HG02571 (cell line): ENCODE data around the gene LUZP4.
"Not testable (repeated sequence)": the region's sequence is repeated elsewhere in the genome, so short reads cannot be mapped to it uniquely, and the experiment has no call there.

Experiments used
- ATAC-seq: cut with Tn5 transposase; IDR thresholded peaks from one replicate; pipeline ENCODE4 v1.9.1; 2021; ENCODE audit warnings: mild to moderate bottlenecking, moderate library complexity; ENCODE audit not compliant: unreplicated experiment

Gene LUZP4, protein sequence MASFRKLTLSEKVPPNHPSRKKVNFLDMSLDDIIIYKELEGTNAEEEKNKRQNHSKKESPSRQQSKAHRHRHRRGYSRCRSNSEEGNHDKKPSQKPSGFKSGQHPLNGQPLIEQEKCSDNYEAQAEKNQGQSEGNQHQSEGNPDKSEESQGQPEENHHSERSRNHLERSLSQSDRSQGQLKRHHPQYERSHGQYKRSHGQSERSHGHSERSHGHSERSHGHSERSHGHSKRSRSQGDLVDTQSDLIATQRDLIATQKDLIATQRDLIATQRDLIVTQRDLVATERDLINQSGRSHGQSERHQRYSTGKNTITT

DNA sequence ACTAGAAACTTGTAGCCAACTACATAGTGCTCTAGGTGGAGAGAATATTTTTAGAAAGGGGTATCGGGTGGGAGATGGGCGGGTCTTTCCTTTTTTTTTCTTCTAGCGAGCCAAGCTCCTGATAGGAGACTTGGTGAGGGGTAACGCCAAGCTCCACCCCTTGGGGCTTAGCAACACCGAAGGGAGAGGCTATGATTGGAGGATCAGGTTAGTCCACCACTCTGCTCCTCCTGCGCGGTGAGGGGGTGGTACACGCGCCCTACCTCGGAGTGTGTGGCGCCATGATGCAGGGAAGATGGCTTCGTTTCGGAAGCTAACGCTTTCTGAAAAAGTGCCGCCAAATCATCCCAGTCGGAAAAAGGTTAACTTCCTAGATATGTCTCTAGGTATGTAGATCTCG lies at the start of gene LUZP4:
Gene LUZP4, plus strand, starts transcription at position 251 of the 400 bp plus-strand sequence. Its CDS starts 45 bp downstream, at position 296.
- ATAC-seq = no peak

DNA sequence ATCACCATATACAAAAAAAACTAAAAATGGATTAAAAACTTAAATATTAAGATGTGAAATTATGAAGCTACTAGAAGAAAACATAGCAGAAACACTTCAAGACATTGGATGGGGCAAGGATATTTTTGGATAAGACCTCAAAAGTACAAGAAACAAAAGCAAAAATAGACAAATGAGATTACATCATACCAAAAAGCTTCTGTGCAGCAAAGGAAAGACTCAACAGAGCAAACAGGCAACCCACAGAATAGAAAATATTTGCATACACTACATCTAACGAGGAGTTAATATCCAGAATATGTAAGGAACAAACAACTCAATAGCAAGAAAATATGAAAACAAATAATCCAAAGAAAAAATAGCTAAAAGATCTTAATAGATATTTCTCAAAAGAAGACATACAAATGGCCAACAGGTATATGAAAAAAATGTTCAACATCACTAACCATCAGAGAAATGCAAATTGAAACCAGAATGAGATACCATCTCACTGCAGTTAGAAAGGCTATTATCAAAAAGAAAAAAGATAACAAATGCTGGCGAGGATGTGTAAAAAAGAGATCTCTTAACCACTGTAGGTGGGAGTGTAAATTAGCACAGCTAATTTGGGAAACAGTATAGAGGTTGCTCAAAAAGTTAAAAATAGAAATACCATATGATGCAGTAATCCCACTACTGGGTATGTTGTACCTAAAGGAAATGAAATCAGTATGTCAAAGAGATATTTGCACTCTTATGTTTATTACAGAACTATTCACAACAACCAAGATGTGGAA lies 37.9 kb upstream of the LUZP4 start:
- no peak for ATAC-seq

DNA sequence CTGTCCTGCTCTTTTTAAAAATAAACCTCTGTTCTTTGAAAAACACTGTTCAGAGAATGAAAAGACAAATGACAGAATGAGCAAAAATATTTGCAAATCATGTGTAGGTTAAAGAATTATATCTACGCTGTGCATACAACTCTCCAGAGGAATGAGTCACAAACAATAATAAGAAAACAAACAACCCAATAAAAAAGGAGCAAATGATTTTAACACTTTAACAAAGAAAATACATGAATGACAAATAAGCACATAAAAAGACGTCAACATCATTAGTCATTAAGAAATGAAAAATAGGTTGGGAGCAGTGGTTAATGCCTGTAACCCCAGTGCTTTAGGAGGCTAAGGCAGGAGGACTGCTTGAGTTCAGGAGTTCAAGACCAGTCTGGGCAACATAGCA lies 34.5 kb upstream of the LUZP4 start:
- ATAC-seq = no peak

DNA sequence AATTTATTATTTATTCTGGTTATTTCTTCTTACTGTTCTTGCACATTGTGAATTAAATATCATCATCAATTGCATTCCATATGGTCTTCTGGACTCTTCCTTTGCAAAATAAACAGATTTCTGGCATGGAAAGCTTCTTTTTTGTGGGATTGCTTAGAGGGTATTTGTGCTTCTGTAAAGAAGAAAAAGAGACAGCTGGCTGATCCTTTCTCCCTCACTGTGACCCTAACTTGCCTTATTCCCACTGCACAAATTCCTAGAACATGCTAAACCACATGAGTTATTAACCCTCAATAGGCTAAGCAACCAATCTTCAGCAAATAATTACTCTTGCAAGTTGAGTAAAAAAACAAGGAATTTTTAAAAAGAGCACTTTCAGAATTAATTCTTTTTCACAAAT lies 31.8 kb upstream of the LUZP4 start:
- ATAC-seq = no peak

DNA sequence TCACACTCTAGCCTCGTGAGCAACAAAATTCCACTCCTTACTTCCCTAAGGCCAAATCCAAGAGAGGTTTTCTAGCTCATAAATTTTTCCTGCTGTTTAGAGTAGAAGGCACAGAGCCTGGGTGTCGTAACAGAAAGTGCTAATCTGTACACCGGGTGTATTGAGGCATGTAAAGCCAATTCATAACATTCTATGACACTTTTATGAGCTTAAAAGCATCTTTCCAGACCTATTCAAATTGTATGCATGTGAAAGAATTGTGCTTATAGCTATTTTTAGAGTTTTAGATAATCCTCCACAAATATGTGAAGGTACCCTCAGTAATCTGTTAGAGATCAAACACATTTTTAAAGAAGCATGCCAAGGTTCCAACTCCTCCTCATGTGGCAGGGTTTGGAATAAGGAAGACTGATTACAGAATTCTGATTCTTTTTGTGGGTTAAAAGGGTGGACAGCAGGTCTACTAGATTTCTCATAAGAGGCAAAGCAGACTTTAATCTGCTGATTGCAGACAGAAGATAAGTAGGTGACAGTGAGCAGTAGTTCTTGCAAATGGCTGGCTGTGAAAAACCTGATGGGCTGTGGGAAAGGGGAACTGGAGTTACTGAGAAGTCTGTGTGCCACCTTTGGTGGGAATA lies 30.2 kb upstream of the LUZP4 start:
- no peak for ATAC-seq

DNA sequence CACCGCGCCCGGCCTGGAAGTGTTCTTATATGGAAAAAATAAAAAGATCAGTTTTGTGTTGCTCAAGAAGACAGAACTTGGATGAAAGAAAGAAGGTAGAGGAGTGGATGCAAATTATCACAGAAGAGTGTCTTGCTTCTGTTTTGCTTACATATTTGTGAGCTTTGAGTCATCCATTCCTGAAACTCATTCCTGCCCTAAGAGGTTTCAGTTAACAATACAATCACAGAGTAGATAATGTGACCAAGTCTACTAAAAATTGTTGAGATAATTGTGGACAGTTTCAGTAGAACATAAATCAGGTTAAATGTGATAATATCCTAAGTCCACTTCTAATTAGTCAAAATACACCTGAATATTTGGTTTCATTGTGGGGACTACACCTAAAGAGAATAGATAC lies 29.2 kb upstream of the LUZP4 start:
- ATAC-seq = no peak

DNA sequence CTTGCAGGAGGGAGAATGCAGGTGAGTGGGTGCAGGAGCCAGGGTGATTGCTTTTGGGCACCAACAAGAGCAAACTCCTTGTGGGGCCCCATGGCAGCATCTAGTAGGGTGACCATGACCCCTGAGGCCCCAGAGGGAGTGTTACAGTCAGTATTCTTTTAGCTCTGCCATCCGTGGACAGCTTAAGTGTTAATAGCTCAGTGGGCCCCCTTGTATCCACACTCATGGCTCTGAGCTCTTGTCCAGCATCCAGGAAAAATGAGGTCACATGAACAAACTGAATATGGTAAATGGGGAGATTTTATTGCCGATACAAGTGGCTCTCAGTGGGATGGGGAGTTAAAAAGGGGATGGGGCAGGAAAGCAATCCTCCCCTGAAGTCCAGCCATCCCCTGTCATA lies 28.4 kb upstream of the LUZP4 start:
- no peak for ATAC-seq

DNA sequence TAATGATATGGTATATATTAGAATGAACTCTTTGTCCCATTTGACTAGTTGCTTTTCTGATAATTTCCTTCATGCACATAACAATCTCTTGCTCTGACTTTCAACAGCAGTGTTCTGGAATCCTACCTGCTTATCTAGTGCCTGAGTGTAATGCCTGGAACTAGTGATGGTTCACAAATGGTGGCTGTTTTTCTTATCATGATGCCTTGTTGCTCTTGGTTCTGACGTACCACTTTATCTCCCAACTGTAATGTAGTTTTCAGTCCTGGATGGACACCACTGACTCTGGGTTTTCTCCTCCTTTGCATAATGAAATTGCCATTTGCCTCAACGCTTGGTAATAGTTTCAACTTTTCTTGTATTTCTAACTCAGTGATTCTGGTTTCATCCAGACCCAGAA lies 25.5 kb upstream of the LUZP4 start:
- ATAC-seq = no peak

DNA sequence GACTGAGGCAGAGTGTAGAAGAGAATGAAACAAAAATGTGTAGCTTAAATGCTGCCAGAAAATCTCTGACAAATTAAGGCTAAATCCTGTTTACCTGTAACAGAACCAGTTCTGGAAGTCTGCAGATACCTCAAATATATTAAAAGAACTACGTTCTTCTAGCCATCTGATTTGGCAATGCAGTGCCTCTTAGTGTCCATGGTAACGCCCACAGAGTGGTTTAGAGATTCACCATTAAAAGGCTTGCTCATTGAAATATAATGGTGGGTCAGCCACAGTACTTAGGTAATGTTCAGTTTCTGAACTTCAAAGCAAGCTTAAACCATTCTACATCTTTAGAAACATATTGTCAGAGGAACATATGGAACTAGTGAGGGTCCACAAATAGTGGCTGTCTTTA lies 23.2 kb upstream of the LUZP4 start:
- ATAC-seq = no peak

DNA sequence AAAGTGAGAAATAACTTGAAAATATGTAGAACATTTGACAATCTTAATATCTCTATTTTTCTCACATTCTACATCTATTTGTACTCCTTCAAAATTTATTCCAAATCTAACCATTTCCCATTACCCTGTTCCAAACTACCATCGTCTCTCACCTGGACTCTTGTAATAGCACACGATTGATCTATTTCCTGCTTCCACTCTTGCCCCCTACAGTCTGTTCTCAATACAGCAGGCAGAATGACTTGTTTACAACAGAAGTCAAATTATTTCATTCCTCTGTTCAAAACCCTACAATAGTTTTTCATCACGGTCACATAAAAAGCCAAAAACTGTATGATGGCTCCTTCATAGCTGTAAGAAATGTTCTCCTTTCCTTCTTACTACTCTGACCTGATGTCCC lies 21.1 kb upstream of the LUZP4 start:
- ATAC-seq = no peak

DNA sequence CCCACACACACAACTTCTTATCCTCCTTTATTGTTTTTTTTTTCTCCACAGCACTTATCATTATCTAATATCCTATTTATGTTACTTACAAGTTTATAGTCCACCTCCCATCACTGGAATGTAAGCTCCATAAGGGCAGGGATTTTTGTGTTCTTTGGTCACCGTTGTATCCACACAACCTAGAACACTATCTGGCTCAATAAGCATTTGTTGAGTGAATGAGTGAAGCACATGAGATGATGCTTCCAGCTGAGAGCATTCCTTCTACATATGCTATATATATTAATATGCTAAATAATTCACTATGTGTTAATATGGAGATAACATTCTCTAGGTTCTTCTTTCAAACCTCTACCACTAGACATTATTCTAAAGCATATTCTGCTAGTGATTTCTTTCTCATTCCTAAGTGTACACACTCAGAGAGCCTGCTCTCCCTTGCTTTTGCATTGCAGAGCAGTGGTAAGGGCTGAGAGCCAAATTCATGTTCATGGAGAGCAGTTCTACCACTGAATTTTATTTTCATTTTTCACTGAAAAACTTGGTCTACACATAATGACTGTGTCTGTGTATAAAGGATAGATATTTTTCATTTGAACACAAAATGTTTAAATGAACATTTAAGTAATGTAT lies 20.3 kb upstream of the LUZP4 start:
- ATAC-seq = no peak

DNA sequence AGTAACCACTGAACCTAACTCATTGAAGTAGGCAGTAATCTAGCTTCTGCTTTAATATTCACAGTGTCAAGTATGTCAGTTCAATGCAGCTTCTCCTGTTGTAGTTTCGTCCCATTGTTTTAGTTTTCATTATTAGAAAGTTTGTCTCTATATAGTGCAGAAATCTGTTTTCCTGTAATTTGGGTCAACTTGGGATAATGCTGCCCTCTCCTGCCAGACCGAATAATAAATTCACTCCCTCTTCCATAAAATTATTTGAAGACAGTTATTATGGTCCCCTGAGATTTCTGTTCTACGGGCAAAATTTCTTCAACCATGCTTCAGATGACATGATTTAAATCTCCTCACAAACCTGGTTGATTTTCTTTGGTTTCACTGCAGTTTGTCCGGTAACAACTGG lies 4.6 kb upstream of the LUZP4 start:
- no peak for ATAC-seq

DNA sequence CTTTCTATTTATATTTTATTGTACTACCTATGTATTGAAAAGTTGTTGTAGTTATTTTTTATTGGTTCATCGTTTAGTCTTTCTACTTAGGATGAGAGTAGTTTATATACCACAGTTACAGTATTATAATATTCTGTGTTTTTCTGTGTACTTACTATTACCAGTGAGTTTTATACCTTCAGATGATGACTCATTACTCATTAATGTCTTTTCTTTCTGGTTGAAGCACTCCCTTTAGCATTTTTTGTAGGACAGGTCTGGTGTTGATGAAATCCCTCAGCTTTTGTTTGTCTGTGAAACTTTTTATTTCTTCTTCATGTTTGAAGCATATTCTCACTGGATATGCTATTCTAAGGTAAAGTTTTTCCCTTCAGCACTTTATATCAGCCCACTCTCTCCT lies 7.7 kb downstream of the LUZP4 start:
- no peak for ATAC-seq

DNA sequence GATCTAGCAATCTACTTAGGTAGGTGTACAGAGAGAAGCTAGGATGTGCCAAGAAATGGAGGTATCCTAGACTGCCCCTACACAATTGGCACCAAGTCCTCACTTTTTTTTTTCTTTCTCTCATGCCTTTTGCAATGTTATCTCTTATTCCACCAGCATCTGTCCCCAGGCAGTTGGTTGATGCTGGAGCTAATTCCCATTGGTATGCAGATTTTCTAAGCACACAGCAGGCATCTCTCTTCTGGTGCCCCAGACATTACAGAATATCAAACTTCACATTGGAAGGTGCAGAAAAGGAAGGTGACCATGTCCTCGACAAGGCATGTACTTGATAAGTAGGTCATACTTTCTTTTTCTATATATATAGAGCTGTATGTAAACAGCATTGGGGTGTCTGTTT lies 21.6 kb downstream of the LUZP4 start:
- ATAC-seq = no peak

DNA sequence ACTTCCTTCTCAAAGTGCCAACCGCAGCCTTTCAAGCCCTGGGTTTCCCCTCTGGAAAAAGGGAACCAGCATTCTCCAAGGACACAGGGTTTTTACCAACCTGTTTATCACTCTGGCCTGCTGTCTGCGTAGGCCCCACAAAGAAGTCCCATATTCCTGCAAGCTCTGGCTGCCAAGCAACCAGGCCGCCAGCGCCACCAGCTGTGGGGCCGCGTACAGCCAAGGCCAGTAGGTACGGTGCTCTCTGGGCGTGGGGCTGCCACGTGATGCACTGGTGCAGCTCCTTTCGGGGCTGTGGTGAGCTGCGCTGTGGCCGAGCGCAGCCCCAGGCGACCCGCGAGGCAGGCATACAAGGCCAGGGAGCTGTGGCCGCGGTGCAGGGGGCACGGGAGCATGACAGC lies 22.1 kb downstream of the LUZP4 start:
- no peak for ATAC-seq

DNA sequence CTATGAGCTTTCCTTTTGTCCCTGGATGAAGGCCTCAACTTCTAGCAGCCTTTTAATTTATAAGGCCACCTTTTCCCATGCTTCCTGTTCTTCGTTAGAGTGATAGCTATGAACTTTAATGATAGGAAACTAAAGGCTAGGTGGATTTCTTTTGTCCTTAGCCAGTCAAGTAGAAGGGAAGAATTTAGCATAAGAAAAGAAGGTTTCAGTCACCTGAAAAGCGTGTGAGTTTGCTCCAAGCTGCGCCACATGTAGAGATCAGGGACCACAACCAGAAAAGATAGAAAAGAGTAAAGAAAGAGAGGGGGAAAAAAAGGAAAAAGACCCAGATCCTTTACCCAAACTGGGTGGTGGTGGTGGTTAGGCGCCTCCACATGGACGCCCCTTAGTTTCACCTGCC lies 28.6 kb downstream of the LUZP4 start:
- ATAC-seq = no peak

DNA sequence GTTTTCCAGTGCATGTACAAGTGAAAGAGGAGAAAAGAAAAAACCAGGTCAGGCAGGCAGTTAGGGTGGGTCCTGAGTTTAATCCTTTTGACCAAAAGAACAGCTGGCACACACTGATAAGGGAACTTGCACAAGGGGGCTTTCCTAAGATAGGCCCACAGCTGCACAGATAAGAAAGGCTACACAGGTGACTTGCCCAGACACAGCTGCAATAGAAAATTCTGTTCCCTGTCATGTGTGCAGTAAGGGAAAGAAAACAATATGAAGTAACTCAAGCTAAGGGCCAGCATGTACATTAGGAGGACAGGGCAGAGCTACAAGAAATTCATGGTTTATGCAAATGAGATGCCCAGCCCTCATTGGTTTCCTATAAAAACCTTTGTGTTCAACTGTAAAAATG lies 32.9 kb downstream of the LUZP4 start:
- ATAC-seq = no peak

DNA sequence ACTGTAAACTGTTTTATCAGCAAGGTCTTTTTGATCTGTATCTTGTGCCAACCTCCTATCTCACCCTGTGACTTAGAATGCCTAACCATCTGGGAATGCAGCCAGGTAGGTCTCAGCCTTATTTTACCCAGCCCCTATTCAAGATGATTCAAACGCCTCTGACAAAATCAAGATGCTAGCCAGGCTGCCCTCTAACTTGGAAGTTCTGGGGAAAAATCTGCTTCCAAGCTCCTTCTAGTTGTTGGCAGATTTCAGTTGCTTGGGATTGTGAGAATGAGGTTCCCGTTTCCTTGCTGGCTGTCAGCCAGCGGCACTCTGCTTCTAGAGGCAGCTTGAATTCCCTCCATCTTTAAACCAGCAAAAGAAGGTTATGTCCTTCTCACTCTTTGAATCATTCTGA lies 34.7 kb downstream of the LUZP4 start:
- ATAC-seq = no peak

DNA sequence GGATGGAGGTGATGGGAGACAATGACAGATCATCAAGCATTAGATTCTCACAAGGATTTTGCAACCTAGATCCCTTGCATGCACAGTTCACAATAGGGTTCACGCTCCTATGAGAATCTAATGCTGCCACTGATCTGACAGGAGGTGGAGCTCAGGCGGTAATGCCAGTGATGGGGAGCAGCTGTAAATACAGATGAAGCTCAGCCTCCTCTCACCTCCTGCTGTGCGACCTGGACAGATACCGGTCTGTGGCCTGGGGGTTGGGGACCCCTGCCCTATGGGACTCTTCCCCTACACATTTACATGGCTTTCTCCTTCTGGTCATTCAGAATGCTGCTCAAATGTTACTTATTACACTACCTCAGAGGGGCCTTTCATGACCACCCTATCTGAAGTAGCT lies 39.8 kb downstream of the LUZP4 start:
- not testable (repeated sequence) for ATAC-seq

DNA sequence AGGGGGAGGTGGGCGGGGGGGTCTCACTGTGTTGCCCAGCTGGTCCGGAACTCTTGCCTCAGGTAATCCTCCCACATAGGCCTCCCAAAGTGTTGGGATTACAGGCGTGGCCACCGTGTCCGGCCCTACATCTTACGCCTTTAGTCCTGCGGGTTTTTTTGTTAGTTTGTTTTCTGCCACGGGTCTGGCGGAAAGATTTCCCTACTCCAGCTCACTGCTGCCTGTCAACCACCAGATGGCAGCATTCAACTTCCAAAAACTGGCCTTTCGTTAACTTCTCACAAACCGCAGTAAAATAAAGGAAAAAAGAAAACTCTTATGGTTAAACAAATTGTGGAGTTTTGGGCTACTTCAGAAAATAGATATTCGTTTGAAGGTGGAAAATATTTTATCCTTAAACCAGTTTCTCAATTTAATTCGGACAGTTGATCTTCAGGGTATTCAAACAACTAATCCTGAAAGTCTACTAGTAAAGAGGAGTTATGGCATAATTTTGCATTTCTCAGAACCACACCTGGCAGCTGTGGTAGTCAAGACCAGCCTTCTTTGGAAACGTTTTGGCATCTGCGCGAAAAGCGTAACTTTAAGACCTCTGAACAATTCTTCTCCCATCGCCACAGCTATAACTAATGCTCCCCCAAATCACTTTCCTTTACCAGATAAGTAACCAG lies 41.1 kb downstream of the LUZP4 start:
- ATAC-seq = no peak

DNA sequence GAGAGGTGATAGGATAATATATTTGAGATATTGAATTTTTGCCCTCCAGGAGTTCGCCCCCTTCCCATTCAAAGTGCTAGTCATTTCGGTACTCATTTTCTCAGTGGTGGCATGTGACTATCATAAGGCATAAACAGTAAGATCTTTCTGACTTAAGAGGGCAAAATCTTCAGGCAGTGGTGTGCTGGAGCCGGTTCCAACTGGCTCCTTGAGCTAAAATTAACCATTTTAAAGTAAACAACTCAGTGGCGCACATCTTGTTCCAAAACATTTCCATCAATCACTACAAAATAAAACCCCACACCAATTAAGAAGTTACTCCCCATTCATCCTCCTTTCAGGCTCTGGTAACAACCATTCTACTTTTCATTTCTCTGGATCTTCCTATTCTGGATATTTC lies 43.3 kb downstream of the LUZP4 start:
- ATAC-seq = no peak
